ENCODE measurements around the gene CHST5. TPM values are rescaled to one million over a fixed set of nuclear protein-coding genes. Genes with fewer than 3 reads are reported as not detected.

CHST5 gene
- total and polyA plus RNA-seq, 4 donors, result 0.33 to 4.9 (median 2.1) TPM

DNA sequence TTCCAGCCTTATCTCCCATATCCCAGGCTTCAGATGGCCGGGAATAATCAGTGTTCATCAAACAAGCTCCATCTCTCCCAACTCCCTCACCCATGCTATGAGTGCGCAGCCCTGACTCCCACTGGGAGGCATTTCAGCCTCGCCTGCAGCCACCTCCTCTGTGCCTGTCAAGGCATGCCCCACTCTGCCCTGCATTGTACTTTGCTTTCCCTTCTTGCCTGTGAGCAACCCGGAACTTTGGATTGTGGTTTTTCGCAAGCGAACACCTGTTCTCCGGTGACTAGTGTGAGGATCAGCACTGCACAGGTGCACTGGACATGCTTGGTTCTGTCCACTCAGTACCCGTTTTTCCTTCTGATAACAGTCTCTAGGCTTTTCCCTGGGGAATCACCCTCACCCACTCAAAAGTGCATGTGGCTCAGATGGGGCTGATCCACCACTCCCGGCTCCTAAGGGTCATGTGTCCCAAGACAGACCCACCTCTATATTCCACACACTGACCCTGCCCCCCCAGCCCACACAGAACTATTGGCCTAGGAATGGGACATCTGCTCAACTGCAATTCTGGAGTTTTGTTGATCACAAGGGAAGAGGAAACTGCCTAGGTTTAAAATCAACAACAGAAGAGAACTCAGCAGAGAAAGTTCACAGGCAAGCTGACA is 49.8 kb downstream of the CHST5 start:
- no peaks in the 10 kb centered on the region for H3K27me3 ChIP-seq (ENCODE audit: control insufficient read depth, insufficient read depth, low read length)
- DNase-seq (ENCODE audit: low read depth in 4 of 6, low spot score in 6 of 6), result no peak
- H3K27ac ChIP-seq (ENCODE audit: low read depth, low read length), result no peak overlapping the region
- H3K36me3 ChIP-seq (ENCODE audit: control insufficient read depth, insufficient read depth, low read length), result peaks cover 12% of the 10 kb centered on the region
- no peaks in the 10 kb centered on the region for H3K9me3 ChIP-seq (ENCODE audit: control insufficient read depth, insufficient read depth, low read length)
- WGBS (ENCODE audit: insufficient coverage), result 86% methylated on average over 9 of the region's 9 CpGs
- no peaks in the 10 kb centered on the region for H3K4me1 ChIP-seq (ENCODE audit: control insufficient read depth, insufficient read depth, low read length)
- H3K4me3 ChIP-seq (ENCODE audit: low read depth, low read length), result no peak overlapping the region

- no peak for DNase-seq (ENCODE audit: low read depth in 4 of 6, low spot score in 6 of 6)
- Histone ChIP-seq H3K4me3 (ENCODE audit: low read depth, low read length) (no peak overlapping the region), H3K36me3 (ENCODE audit: control insufficient read depth, insufficient read depth, low read length) (peaks cover 15% of the 10 kb centered on the region), H3K27ac (ENCODE audit: low read depth, low read length) (no peak overlapping the region), H3K9me3 (ENCODE audit: control insufficient read depth, insufficient read depth, low read length) (no peaks in the 10 kb centered on the region), H3K27me3 (ENCODE audit: control insufficient read depth, insufficient read depth, low read length) (no peaks in the 10 kb centered on the region), H3K4me1 (ENCODE audit: control insufficient read depth, insufficient read depth, low read length) (no peaks in the 10 kb centered on the region)
- WGBS (ENCODE audit: insufficient coverage), result 88% methylated on average over 6 of the region's 7 CpGs
Observed at GRCh38 chr16:75485230-75486013, 50.5 kb downstream of the CHST5 start.

DNA sequence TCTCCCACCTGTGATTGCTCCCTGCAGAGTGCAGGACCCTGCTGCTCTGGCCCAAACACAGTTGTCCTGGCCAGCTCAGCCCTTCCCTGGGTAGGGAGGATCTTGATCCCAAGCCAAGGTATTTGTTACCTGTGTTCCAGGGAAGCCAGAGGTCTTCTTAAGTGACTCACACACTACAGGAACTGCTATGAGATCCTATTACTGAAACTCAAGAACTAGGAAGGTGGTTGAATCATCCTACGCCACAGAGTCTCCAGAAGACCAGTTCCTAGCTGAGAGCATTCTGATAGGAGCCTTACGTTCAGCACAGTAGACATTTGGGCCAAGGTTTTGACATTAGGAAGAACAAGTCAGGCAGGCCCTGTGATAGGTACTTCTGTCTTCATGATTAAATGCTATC is 52.7 kb downstream of the CHST5 start:
- Histone ChIP-seq H3K27ac (ENCODE audit: low read depth, low read length) (no peak overlapping the region), H3K4me1 (ENCODE audit: control insufficient read depth, insufficient read depth, low read length) (no peaks in the 10 kb centered on the region), H3K36me3 (ENCODE audit: control insufficient read depth, insufficient read depth, low read length) (peaks cover 27% of the 10 kb centered on the region), H3K9me3 (ENCODE audit: control insufficient read depth, insufficient read depth, low read length) (no peaks in the 10 kb centered on the region), H3K27me3 (ENCODE audit: control insufficient read depth, insufficient read depth, low read length) (no peaks in the 10 kb centered on the region), H3K4me3 (ENCODE audit: low read depth, low read length) (no peak overlapping the region)
- 96% methylated on average over 2 of the region's 2 CpGs for WGBS (ENCODE audit: insufficient coverage)
- DNase-seq (ENCODE audit: low read depth in 4 of 6, low spot score in 6 of 6), result no peak

DNA sequence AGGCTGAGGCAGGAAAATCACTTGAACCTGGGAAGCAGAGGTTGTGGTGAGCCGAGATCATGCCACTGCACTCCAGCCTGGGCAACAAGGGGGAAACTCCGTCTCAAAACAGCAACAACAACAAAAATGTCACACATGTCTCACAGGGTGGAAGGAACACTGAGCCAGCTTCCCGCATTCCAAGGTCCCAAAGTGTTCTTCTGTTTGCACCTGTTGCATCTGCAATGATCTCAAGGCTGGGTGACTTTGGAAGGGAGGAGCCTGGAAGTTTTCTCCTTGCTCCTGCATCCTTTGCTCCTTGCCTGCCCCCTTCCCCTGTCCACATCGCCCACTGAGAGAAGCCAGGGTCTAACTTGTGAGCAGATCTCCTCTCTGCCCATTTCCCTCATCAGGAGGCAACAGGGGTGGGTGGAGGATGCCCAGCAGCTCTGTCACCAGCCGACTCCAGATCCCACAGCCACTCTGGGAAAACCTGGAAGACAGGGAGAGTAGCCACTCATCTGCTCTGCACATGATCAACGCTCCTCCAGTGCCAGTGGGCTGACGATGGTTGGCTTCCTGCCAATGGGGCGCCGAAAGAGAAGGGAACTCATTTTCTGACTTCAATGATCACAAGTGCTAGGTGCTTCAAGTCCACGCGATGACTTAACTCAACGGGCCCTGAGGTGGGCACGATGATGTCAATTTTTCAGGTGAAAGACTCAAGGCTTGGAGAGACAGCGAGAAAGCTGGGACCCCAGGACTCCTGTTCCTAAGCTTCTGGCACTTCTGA is 53.3 kb downstream of the CHST5 start:
- no peaks in the 10 kb centered on the region for H3K4me1 ChIP-seq (ENCODE audit: control insufficient read depth, insufficient read depth, low read length)
- H3K27me3 ChIP-seq (ENCODE audit: control insufficient read depth, insufficient read depth, low read length), result no peaks in the 10 kb centered on the region
- no peak for DNase-seq (ENCODE audit: low read depth in 4 of 6, low spot score in 6 of 6)
- H3K9me3 ChIP-seq (ENCODE audit: control insufficient read depth, insufficient read depth, low read length), result no peaks in the 10 kb centered on the region
- no peak overlapping the region for H3K4me3 ChIP-seq (ENCODE audit: low read depth, low read length)
- H3K36me3 ChIP-seq (ENCODE audit: control insufficient read depth, insufficient read depth, low read length), result peaks cover 31% of the 10 kb centered on the region
- no peak overlapping the region for H3K27ac ChIP-seq (ENCODE audit: low read depth, low read length)
- 79% methylated on average over 12 of the region's 14 CpGs for WGBS (ENCODE audit: insufficient coverage)

GRCh38 chr16:75481475-75481874 is 54.4 kb downstream of the CHST5 start:
- H3K36me3 ChIP-seq (ENCODE audit: control insufficient read depth, insufficient read depth, low read length), result peaks cover 32% of the 10 kb centered on the region
- 81% methylated on average over 7 of the region's 7 CpGs for WGBS (ENCODE audit: insufficient coverage)
- no peak for DNase-seq (ENCODE audit: low read depth in 4 of 6, low spot score in 6 of 6)
- H3K27me3 ChIP-seq (ENCODE audit: control insufficient read depth, insufficient read depth, low read length), result no peaks in the 10 kb centered on the region
- no peak overlapping the region for H3K4me3 ChIP-seq (ENCODE audit: low read depth, low read length)
- H3K4me1 ChIP-seq (ENCODE audit: control insufficient read depth, insufficient read depth, low read length), result no peaks in the 10 kb centered on the region
- no peaks in the 10 kb centered on the region for H3K9me3 ChIP-seq (ENCODE audit: control insufficient read depth, insufficient read depth, low read length)
- H3K27ac ChIP-seq (ENCODE audit: low read depth, low read length), result no peak overlapping the region

- no peak overlapping the region for H3K27ac ChIP-seq (ENCODE audit: low read depth, low read length)
- peaks cover 29% of the 10 kb centered on the region for H3K36me3 ChIP-seq (ENCODE audit: control insufficient read depth, insufficient read depth, low read length)
- H3K9me3 ChIP-seq (ENCODE audit: control insufficient read depth, insufficient read depth, low read length), result no peaks in the 10 kb centered on the region
- no peak overlapping the region for H3K4me3 ChIP-seq (ENCODE audit: low read depth, low read length)
- no peaks in the 10 kb centered on the region for H3K4me1 ChIP-seq (ENCODE audit: control insufficient read depth, insufficient read depth, low read length)
- no peaks in the 10 kb centered on the region for H3K27me3 ChIP-seq (ENCODE audit: control insufficient read depth, insufficient read depth, low read length)
- DNase-seq (ENCODE audit: low read depth in 4 of 6, low spot score in 6 of 6), result no peak
- WGBS (ENCODE audit: insufficient coverage), result 95% methylated on average over 45 of the region's 47 CpGs
Observed at GRCh38 chr16:75479421-75479990, 56.4 kb downstream of the CHST5 start.

Other genes with a start within 250 kb of the CHST5 start
- gene CFDP1, start 102.6 kb downstream of the CHST5 start, total RNA-seq, result 100 to 1,000 TPM in 1 of 2 donors, 10 to 100 TPM in 1; 55.4 to 129 TPM
- 100 to 1,000 TPM; 135 to 164 TPM for gene CFDP1, start 102.6 kb downstream of the CHST5 start, polyA plus RNA-seq (ENCODE audit: insufficient read length in 2 of 2)
- gene TMEM170A, start 71.4 kb downstream of the CHST5 start, total RNA-seq, result 10 to 100 TPM; 35.4 to 60.6 TPM
- gene TMEM170A, start 71.4 kb downstream of the CHST5 start, polyA plus RNA-seq (ENCODE audit: insufficient read length in 2 of 2), result 10 to 100 TPM; 36.6 to 38.6 TPM
- 1 to 10 TPM; 5.4 to 7.9 TPM for gene CHST6, start 40.7 kb downstream of the CHST5 start, total RNA-seq
- 10 to 100 TPM; 11.4 to 12.3 TPM for gene CHST6, start 40.7 kb downstream of the CHST5 start, polyA plus RNA-seq (ENCODE audit: insufficient read length in 2 of 2)
- gene TMEM231, start 20.1 kb upstream of the CHST5 start, total RNA-seq, result 10 to 100 TPM; 25.1 to 35.2 TPM
- gene TMEM231, start 20.1 kb upstream of the CHST5 start, polyA plus RNA-seq (ENCODE audit: insufficient read length in 2 of 2), result 10 to 100 TPM; 46.3 to 55.9 TPM
- 100 to 1,000 TPM; 208 to 262 TPM for gene GABARAPL2, start 30.3 kb upstream of the CHST5 start, total RNA-seq
- gene GABARAPL2, start 30.3 kb upstream of the CHST5 start, polyA plus RNA-seq (ENCODE audit: insufficient read length in 2 of 2), result 100 to 1,000 TPM; 352 to 407 TPM
- gene ADAT1, start 87.2 kb upstream of the CHST5 start, total RNA-seq, result 10 to 100 TPM; 41.0 to 54.8 TPM
- gene ADAT1, start 87.2 kb upstream of the CHST5 start, polyA plus RNA-seq (ENCODE audit: insufficient read length in 2 of 2), result 10 to 100 TPM; 40.7 to 45.4 TPM
- 100 to 1,000 TPM in 1 of 2 donors, 10 to 100 TPM in 1; 82.8 to 112 TPM for gene KARS1, start 111.6 kb upstream of the CHST5 start, total RNA-seq
- 100 to 1,000 TPM in 1 of 2 donors, 10 to 100 TPM in 1; 98.8 to 107 TPM for gene KARS1, start 111.6 kb upstream of the CHST5 start, polyA plus RNA-seq (ENCODE audit: insufficient read length in 2 of 2)
- gene TERF2IP, start 111.7 kb upstream of the CHST5 start, total RNA-seq, result 100 to 1,000 TPM; 115 to 116 TPM
- 100 to 1,000 TPM; 228 to 259 TPM for gene TERF2IP, start 111.7 kb upstream of the CHST5 start, polyA plus RNA-seq (ENCODE audit: insufficient read length in 2 of 2)
- gene CPHXL2, start 140.9 kb upstream of the CHST5 start, total RNA-seq, result not detected
- under 1 TPM; 0.21 to 0.47 TPM for gene CPHXL2, start 140.9 kb upstream of the CHST5 start, polyA plus RNA-seq (ENCODE audit: insufficient read length in 2 of 2)
- gene DUXB, start 165.4 kb upstream of the CHST5 start, total RNA-seq, result not detected
- under 1 TPM in 1 of 2 donors, not detected in 1; 0.20 TPM for gene DUXB, start 165.4 kb upstream of the CHST5 start, polyA plus RNA-seq (ENCODE audit: insufficient read length in 2 of 2)
- not detected for gene CPHXL, start 190.4 kb upstream of the CHST5 start, total RNA-seq
- not detected for gene CPHXL, start 190.4 kb upstream of the CHST5 start, polyA plus RNA-seq (ENCODE audit: insufficient read length in 2 of 2)